Measurements from ENCODE around the gene ANKRD31.
"Not testable (repeated sequence)": the region's sequence is repeated elsewhere in the genome, so short reads cannot be mapped to it uniquely, and the experiment has no call there.

The ANKRD31 gene

GRCh38 chr5:75190227-75190626 lies 46.5 kb downstream of the ANKRD31 start:
- WGBS: 97% methylated on average over 3 of the region's 3 CpGs
- no peak overlapping the region for H3K4me3 ChIP-seq (ENCODE audit: low read length)
- no peaks in the 10 kb centered on the region for H3K27me3 ChIP-seq (ENCODE audit: insufficient read depth, low read length)
- no peak overlapping the region for H3K27ac ChIP-seq (ENCODE audit: low read depth, low read length)
- no peaks in the 10 kb centered on the region for H3K36me3 ChIP-seq (ENCODE audit: insufficient read depth, low read length)
- no peak overlapping the region for H3K9ac ChIP-seq (ENCODE audit: low read depth, low read length)
- H3K4me1 ChIP-seq (ENCODE audit: insufficient read depth, low read length): no peaks in the 10 kb centered on the region
- no peaks in the 10 kb centered on the region for H3K9me3 ChIP-seq (ENCODE audit: insufficient read depth, low read depth, low read length)

- H3K36me3 ChIP-seq (ENCODE audit: insufficient read depth, low read length): no peaks in the 10 kb centered on the region
- H3K27me3 ChIP-seq (ENCODE audit: insufficient read depth, low read length): no peaks in the 10 kb centered on the region
- 90% methylated on average over 2 of the region's 2 CpGs for WGBS
- no peaks in the 10 kb centered on the region for H3K9me3 ChIP-seq (ENCODE audit: insufficient read depth, low read depth, low read length)
- no peaks in the 10 kb centered on the region for H3K4me1 ChIP-seq (ENCODE audit: insufficient read depth, low read length)
- H3K27ac ChIP-seq (ENCODE audit: low read depth, low read length): no peak overlapping the region
- H3K9ac ChIP-seq (ENCODE audit: low read depth, low read length): no peak overlapping the region
- no peak overlapping the region for H3K4me3 ChIP-seq (ENCODE audit: low read length)
These were observed 47.3 kb downstream of the ANKRD31 start for GRCh38 chr5:75189353-75189752.

DNA sequence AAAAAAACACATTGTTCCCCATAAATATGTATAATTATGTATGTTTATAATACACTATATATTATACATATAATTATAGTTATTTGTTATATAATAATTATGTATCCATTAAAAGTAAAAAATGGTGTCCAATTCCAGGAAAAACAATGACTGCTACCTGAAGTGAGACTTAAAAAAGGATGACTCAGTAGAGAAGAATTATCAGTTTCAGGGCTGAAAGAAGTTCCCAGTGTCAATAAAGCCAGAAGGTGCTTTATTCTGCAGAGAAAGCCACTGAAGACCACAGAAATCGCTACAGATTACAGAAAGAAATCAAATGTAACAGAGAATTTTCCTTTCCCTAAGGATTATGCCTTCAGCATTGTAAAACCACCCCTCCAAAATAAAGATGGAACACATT lies 50.9 kb downstream of the ANKRD31 start:
- 86% methylated on average over 1 of the region's 1 CpG for WGBS

DNA sequence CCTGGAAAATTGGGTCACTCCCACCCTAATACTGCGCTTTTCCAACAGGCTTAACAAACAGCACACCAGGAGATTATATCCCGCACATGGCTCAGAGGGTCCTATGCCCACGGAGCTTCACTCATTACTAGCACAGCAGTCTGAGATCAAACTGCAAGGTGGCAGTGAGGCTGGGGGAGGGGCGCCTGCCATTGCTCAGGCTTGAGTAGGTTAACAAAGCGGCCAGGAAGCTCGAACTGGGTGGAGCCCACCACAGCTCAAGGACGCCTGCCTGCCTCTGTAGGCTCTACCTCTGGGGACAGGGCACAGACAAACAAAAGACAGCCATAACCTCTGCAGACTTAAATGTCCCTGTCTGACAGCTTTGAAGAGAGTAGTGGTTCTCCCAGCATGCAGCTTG lies 60.7 kb downstream of the ANKRD31 start:
- not testable (repeated sequence) for H3K36me3 ChIP-seq (ENCODE audit: insufficient read depth, low read length); H3K9ac ChIP-seq (ENCODE audit: low read depth, low read length); H3K27ac ChIP-seq (ENCODE audit: low read depth, low read length); H3K27me3 ChIP-seq (ENCODE audit: insufficient read depth, low read length); H3K4me1 ChIP-seq (ENCODE audit: insufficient read depth, low read length); H3K9me3 ChIP-seq (ENCODE audit: insufficient read depth, low read depth, low read length); H3K4me3 ChIP-seq (ENCODE audit: low read length)
- 92% methylated on average over 7 of the region's 7 CpGs for WGBS

More for the DNA sequence above, 50.9 kb downstream of the ANKRD31 start:
- H3K4me1 ChIP-seq (ENCODE audit: insufficient read depth, low read length): no peaks in the 10 kb centered on the region
- no peaks in the 10 kb centered on the region for H3K36me3 ChIP-seq (ENCODE audit: insufficient read depth, low read length)
- H3K27me3 ChIP-seq (ENCODE audit: insufficient read depth, low read length): no peaks in the 10 kb centered on the region
- no peak overlapping the region for H3K9ac ChIP-seq (ENCODE audit: low read depth, low read length)
- no peak overlapping the region for H3K27ac ChIP-seq (ENCODE audit: low read depth, low read length)
- H3K4me3 ChIP-seq (ENCODE audit: low read length): no peak overlapping the region
- H3K9me3 ChIP-seq (ENCODE audit: insufficient read depth, low read depth, low read length): no peaks in the 10 kb centered on the region

GRCh38 chr5:75174872-75175271 lies 61.8 kb downstream of the ANKRD31 start:
- not testable (repeated sequence) for H3K9me3 ChIP-seq (ENCODE audit: insufficient read depth, low read depth, low read length); H3K27me3 ChIP-seq (ENCODE audit: insufficient read depth, low read length); H3K27ac ChIP-seq (ENCODE audit: low read depth, low read length); H3K36me3 ChIP-seq (ENCODE audit: insufficient read depth, low read length); H3K4me3 ChIP-seq (ENCODE audit: low read length); H3K9ac ChIP-seq (ENCODE audit: low read depth, low read length); H3K4me1 ChIP-seq (ENCODE audit: insufficient read depth, low read length)
- WGBS: 61% methylated on average over 3 of the region's 4 CpGs

DNA sequence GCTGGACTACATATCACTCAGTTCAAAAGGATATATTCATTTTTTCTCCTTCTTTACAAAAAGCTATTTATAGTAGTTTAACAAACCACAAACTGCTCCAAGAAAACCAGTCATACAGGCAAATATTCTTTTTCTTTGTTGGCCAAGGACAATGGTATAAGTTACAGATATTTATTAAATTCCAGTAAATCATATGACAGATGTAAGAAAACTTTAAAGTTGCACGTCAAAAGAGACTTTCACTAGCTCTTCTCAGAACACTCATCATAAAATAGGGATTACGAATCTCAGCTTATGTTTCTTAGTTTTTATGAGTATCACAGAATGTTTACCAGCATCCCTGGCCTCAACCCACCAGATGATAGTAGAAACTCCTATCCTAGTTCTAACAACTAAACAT lies 67.2 kb downstream of the ANKRD31 start:
- H3K9ac ChIP-seq (ENCODE audit: low read depth, low read length): no peak overlapping the region
- no peaks in the 10 kb centered on the region for H3K4me1 ChIP-seq (ENCODE audit: insufficient read depth, low read length)
- H3K36me3 ChIP-seq (ENCODE audit: insufficient read depth, low read length): no peaks in the 10 kb centered on the region
- H3K9me3 ChIP-seq (ENCODE audit: insufficient read depth, low read depth, low read length): no peaks in the 10 kb centered on the region
- WGBS: 100% methylated on average over 2 of the region's 2 CpGs
- no peak overlapping the region for H3K27ac ChIP-seq (ENCODE audit: low read depth, low read length)
- H3K4me3 ChIP-seq (ENCODE audit: low read length): no peak overlapping the region
- no peaks in the 10 kb centered on the region for H3K27me3 ChIP-seq (ENCODE audit: insufficient read depth, low read length)

DNA sequence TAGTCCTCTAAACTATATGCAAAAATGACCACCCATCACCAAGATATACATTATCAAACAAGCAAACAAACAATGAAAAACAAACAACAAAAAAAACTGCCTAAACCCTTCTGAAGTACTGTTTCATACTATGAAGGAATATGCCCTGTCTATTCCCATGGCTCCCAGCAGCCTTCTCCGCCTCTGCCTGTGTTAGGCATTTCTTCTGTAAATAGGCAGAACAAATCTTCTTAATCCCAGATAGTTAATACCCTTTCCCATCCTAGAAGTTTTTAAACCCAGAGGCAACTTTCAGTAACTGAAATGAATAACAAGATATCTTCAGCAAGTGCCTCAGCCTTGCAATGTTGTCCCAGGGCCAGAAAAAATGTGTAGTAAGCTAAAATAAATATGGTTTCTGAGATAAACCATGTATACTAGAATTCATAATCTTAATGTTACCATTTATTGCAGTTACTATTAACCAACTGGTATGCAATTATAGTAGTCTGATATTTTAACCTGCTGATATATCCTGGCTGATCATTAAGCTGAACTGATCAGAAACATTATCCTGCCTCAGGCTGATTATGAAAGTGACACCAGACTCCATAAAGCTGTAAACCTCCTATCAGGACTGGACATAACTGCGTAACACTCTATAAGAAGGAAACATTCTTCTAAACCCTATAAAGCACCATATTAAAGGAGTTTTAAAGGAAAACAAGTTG lies 68.5 kb downstream of the ANKRD31 start:
- Histone ChIP-seq H3K4me3 (ENCODE audit: low read length) (no peak overlapping the region), H3K9me3 (ENCODE audit: insufficient read depth, low read depth, low read length) (0 out of 2 replicates have a peak, but pooled peaks cover 2% of the 10 kb centered on the region), H3K9ac (ENCODE audit: low read depth, low read length) (no peak overlapping the region), H3K4me1 (ENCODE audit: insufficient read depth, low read length) (no peaks in the 10 kb centered on the region), H3K27me3 (ENCODE audit: insufficient read depth, low read length) (no peaks in the 10 kb centered on the region), H3K27ac (ENCODE audit: low read depth, low read length) (no peak overlapping the region), H3K36me3 (ENCODE audit: insufficient read depth, low read length) (no peaks in the 10 kb centered on the region)
- 88% methylated on average over 2 of the region's 2 CpGs for WGBS

GRCh38 chr5:75167345-75167744 lies 69.3 kb downstream of the ANKRD31 start:
- Histone ChIP-seq H3K27me3 (ENCODE audit: insufficient read depth, low read length) (no peaks in the 10 kb centered on the region), H3K4me3 (ENCODE audit: low read length) (no peak overlapping the region), H3K9ac (ENCODE audit: low read depth, low read length) (no peak overlapping the region), H3K4me1 (ENCODE audit: insufficient read depth, low read length) (no peaks in the 10 kb centered on the region), H3K9me3 (ENCODE audit: insufficient read depth, low read depth, low read length) (0 out of 2 replicates have a peak, but pooled peaks cover 3% of the 10 kb centered on the region), H3K36me3 (ENCODE audit: insufficient read depth, low read length) (no peaks in the 10 kb centered on the region), H3K27ac (ENCODE audit: low read depth, low read length) (no peak overlapping the region)

DNA sequence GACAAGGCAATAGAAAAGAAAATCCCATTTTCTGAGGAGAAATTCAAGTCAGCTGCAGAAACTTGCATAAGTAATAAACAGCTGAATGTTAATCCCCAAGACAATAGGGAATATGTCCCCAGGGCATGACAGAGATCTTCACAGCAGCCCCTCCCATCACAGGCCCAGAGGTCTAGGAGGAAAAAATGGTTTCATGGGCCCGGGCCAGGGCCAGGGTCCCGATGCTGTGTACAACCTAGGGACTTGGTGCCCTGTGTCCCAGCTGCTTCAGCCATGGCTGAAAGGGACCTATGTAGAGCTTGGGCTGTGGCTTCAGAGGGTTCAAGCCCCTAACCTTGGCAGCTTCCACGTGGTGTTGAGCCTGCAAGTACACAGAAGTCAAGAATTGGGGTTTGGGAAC lies 75.2 kb downstream of the ANKRD31 start:
- H3K27ac ChIP-seq (ENCODE audit: low read depth, low read length); H3K36me3 ChIP-seq (ENCODE audit: insufficient read depth, low read length); H3K4me1 ChIP-seq (ENCODE audit: insufficient read depth, low read length); H3K9ac ChIP-seq (ENCODE audit: low read depth, low read length); H3K27me3 ChIP-seq (ENCODE audit: insufficient read depth, low read length); H3K4me3 ChIP-seq (ENCODE audit: low read length): not testable (repeated sequence)
- 94% methylated on average over 3 of the region's 3 CpGs for WGBS
- H3K9me3 ChIP-seq (ENCODE audit: insufficient read depth, low read depth, low read length): peaks cover 31% of the 10 kb centered on the region

GRCh38 chr5:75156585-75156984 lies 80.1 kb downstream of the ANKRD31 start:
- H3K9ac ChIP-seq (ENCODE audit: low read depth, low read length): no peak overlapping the region
- no peaks in the 10 kb centered on the region for H3K36me3 ChIP-seq (ENCODE audit: insufficient read depth, low read length)
- H3K27me3 ChIP-seq (ENCODE audit: insufficient read depth, low read length): no peaks in the 10 kb centered on the region
- peaks cover 22% of the 10 kb centered on the region; the same call in 1 of the 2 replicates for H3K9me3 ChIP-seq (ENCODE audit: insufficient read depth, low read depth, low read length)
- no peak overlapping the region for H3K4me3 ChIP-seq (ENCODE audit: low read length)
- no peak overlapping the region for H3K27ac ChIP-seq (ENCODE audit: low read depth, low read length)
- no peaks in the 10 kb centered on the region for H3K4me1 ChIP-seq (ENCODE audit: insufficient read depth, low read length)

DNA sequence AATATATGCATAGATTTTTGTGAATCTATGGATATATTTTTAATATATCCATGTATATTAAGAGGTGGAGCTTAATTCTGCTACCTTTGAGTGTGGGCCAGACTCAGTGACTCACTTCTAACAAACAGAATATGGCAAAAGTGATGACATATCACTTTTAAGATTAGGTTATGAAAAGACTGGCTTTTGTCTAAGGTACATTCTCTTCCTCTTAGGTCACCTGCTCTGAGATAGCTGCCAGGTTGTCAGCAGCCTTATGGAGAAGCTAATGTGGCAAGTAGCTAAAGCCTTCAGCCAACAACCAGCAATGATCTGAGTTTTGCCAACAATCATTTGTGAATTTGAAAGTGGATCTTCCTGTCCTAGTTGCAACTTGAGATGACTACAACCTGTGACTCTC lies 83.8 kb downstream of the ANKRD31 start:
- H3K9ac ChIP-seq (ENCODE audit: low read depth, low read length): no peak overlapping the region
- H3K4me1 ChIP-seq (ENCODE audit: insufficient read depth, low read length): peaks cover 8% of the 10 kb centered on the region; the same call in 1 of the 2 replicates
- H3K27ac ChIP-seq (ENCODE audit: low read depth, low read length): no peak overlapping the region
- H3K36me3 ChIP-seq (ENCODE audit: insufficient read depth, low read length): no peaks in the 10 kb centered on the region
- H3K4me3 ChIP-seq (ENCODE audit: low read length): no peak overlapping the region
- no peaks in the 10 kb centered on the region for H3K27me3 ChIP-seq (ENCODE audit: insufficient read depth, low read length)
- H3K9me3 ChIP-seq (ENCODE audit: insufficient read depth, low read depth, low read length): no peaks in the 10 kb centered on the region

DNA sequence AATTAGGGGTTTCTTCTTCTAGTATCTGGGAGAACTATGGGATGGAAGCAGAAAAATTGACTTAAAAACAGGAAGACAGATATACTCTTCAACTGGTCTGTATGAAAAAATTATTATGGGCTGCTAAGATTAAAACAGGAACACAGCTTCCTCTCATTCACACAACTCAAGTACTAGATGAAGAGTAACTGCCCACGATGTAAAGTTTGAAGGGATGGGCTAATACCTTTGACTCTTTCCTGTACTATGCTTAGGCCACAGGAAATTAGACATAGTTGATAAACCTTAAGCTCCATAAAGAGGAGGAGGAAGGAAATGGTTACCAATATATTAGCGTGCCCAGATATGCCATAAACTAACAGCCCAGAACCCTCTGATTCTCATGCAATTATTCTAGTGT lies 88.6 kb downstream of the ANKRD31 start:
- 90% methylated on average over 2 of the region's 2 CpGs for WGBS
- Histone ChIP-seq H3K27me3 (ENCODE audit: insufficient read depth, low read length) (no peaks in the 10 kb centered on the region), H3K4me3 (ENCODE audit: low read length) (no peak overlapping the region), H3K4me1 (ENCODE audit: insufficient read depth, low read length) (peaks cover 14% of the 10 kb centered on the region), H3K27ac (ENCODE audit: low read depth, low read length) (no peak overlapping the region), H3K9ac (ENCODE audit: low read depth, low read length) (no peak overlapping the region), H3K9me3 (ENCODE audit: insufficient read depth, low read depth, low read length) (no peaks in the 10 kb centered on the region), H3K36me3 (ENCODE audit: insufficient read depth, low read length) (no peaks in the 10 kb centered on the region)
